ENCODE results near the gene SMYD3. TPM values are rescaled to one million over a fixed set of nuclear protein-coding genes. Genes with fewer than 3 reads are reported as not detected.

Gene SMYD3
- total and polyA plus RNA-seq, 2 donors (not counting 1 experiment from before 2014, with no cell fraction given): 9.7 to 37.2 TPM

- WGBS (ENCODE audit: insufficient coverage): 100% methylated on average over 1 of the region's 3 CpGs
- ChIA-PET CTCF (no interaction called here), POLR2A (no interaction called here)
- H3K4me1 Mint-ChIP-seq: no peaks in the 10 kb centered on the region
- no peaks in the 10 kb centered on the region for H3K9me3 ChIP-seq (ENCODE audit: control extremely low read depth in 1 of 3, control insufficient read depth in 2 of 3, insufficient read depth in 1 of 3, low read length in 2 of 3)
- no peaks in the 10 kb centered on the region for H3K9me3 Mint-ChIP-seq (ENCODE audit: insufficient read depth)
- H3K36me3 ChIP-seq (replicated peaks in 1 of 2; ENCODE audit: control extremely low read depth in 1 of 2, control insufficient read depth in 1 of 2, extremely low read depth in 1 of 2, insufficient read depth in 2 of 2, low read length in 1 of 2): no peaks in the 10 kb centered on the region
- TF ChIP-seq EZH2 (IDR thresholded peaks at IDR 0.05; ENCODE audit: borderline replicate concordance, insufficient read depth, low read depth, low read length, poor library complexity, severe bottlenecking): no peak
- no peak for TF ChIP-seq CTCF (IDR thresholded peaks at IDR 0.05)
- H3K27ac ChIP-seq (ENCODE audit: low read length in 2 of 2): no peak overlapping the region
- H3K4me1 ChIP-seq (ENCODE audit: control insufficient read depth in 2 of 2, insufficient read depth in 2 of 2, low read length in 2 of 2): no peaks in the 10 kb centered on the region
- no peak overlapping the region for H3K4me3 Mint-ChIP-seq
- intact Hi-C loops (cut with micrococcal nuclease): no loop called here
- no peak for DNase-seq
- H4K20me1 ChIP-seq (ENCODE audit: control insufficient read depth, insufficient read depth, low read length, poor library complexity, severe bottlenecking): no peaks in the 10 kb centered on the region
- H3K27me3 Mint-ChIP-seq: no peaks in the 10 kb centered on the region
- no peaks in the 10 kb centered on the region for H3K27me3 ChIP-seq (replicated peaks in 1 of 4; ENCODE audit: control extremely low read depth in 1 of 4, control insufficient read depth in 3 of 4, insufficient read depth in 4 of 4, low read length in 3 of 4)
- H3K79me2 ChIP-seq (ENCODE audit: control insufficient read depth, insufficient read depth, low read length): no peaks in the 10 kb centered on the region
- H2AFZ ChIP-seq (ENCODE audit: insufficient read depth, low read depth, low read length, poor library complexity, severe bottlenecking): no peak overlapping the region
- no peak overlapping the region for H3K27ac Mint-ChIP-seq
- H3K9ac ChIP-seq (ENCODE audit: low read length): no peak overlapping the region
- H3K4me3 ChIP-seq (ENCODE audit: control extremely low read depth in 1 of 5, extremely low read depth in 1 of 5, insufficient read depth in 1 of 5, low read depth in 2 of 5, low read length in 4 of 5): no peak overlapping the region
- no peak for ATAC-seq (ENCODE audit: low read depth)
- no peak overlapping the region for H3K4me2 ChIP-seq (replicated peaks; ENCODE audit: low read depth, low read length, poor library complexity, severe bottlenecking)
Observed at GRCh38 chr1:245878585-245878984, 628.5 kb downstream of the SMYD3 start.

- Histone ChIP-seq H3K4me1 (ENCODE audit: control insufficient read depth in 2 of 2, insufficient read depth in 2 of 2, low read length in 2 of 2) (no peaks in the 10 kb centered on the region), H2AFZ (ENCODE audit: insufficient read depth, low read depth, low read length, poor library complexity, severe bottlenecking) (no peak overlapping the region), H3K9ac (ENCODE audit: low read length) (no peak overlapping the region), H3K27ac (ENCODE audit: low read length in 2 of 2) (no peak overlapping the region), H3K27me3 (replicated peaks in 1 of 4; ENCODE audit: control extremely low read depth in 1 of 4, control insufficient read depth in 3 of 4, insufficient read depth in 4 of 4, low read length in 3 of 4) (no peaks in the 10 kb centered on the region), H3K36me3 (replicated peaks in 1 of 2; ENCODE audit: control extremely low read depth in 1 of 2, control insufficient read depth in 1 of 2, extremely low read depth in 1 of 2, insufficient read depth in 2 of 2, low read length in 1 of 2) (no peaks in the 10 kb centered on the region), H3K4me3 (ENCODE audit: control extremely low read depth in 1 of 5, extremely low read depth in 1 of 5, insufficient read depth in 1 of 5, low read depth in 2 of 5, low read length in 4 of 5) (no peak overlapping the region), H3K4me2 (replicated peaks; ENCODE audit: low read depth, low read length, poor library complexity, severe bottlenecking) (no peak overlapping the region), H3K79me2 (ENCODE audit: control insufficient read depth, insufficient read depth, low read length) (no peaks in the 10 kb centered on the region), H3K9me3 (ENCODE audit: control extremely low read depth in 1 of 3, control insufficient read depth in 2 of 3, insufficient read depth in 1 of 3, low read length in 2 of 3) (no peaks in the 10 kb centered on the region), H4K20me1 (ENCODE audit: control insufficient read depth, insufficient read depth, low read length, poor library complexity, severe bottlenecking) (no peaks in the 10 kb centered on the region)
- DNase-seq (no peak), ATAC-seq (ENCODE audit: low read depth) (no peak)
- CTCF ChIA-PET: no interaction called here
- Mint-ChIP-seq H3K4me1 (no peaks in the 10 kb centered on the region), H3K27ac (no peak overlapping the region), H3K27me3 (no peaks in the 10 kb centered on the region), H3K4me3 (no peak overlapping the region), H3K9me3 (ENCODE audit: insufficient read depth) (no peaks in the 10 kb centered on the region)
- TF ChIP-seq CTCF (IDR thresholded peaks at IDR 0.05): no peak
- TF ChIP-seq EZH2 (IDR thresholded peaks at IDR 0.05; ENCODE audit: borderline replicate concordance, insufficient read depth, low read depth, low read length, poor library complexity, severe bottlenecking): no peak
- intact Hi-C loops (cut with micrococcal nuclease): no loop called here
- POLR2A ChIA-PET: no interaction called here
- 97% methylated on average over 8 of the region's 8 CpGs for WGBS (ENCODE audit: insufficient coverage)
Observed at GRCh38 chr1:245877976-245878375, 629.1 kb downstream of the SMYD3 start.
